HG03439 (cell line): Measurements from ENCODE around the gene ATP11A.
"Not testable (repeated sequence)": the region's sequence is repeated elsewhere in the genome, so short reads cannot be mapped to it uniquely, and the experiment has no call there.

Source experiments
- ATAC-seq: cut with Tn5 transposase; IDR thresholded peaks from one replicate; pipeline ENCODE4 v1.9.1; 2021; ENCODE audit warnings: mild to moderate bottlenecking, moderate library complexity; ENCODE audit not compliant: unreplicated experiment

ATP11A gene

GRCh38 chr13:112669881-112670499, 19.8 kb upstream of the ATP11A start:
- no peak for ATAC-seq

GRCh38 chr13:112670864-112671263, 19.0 kb upstream of the ATP11A start:
- no peak for ATAC-seq

GRCh38 chr13:112671359-112671758, 18.5 kb upstream of the ATP11A start:
- ATAC-seq, result no peak

- no peak for ATAC-seq
These were observed 17.1 kb upstream of the ATP11A start for GRCh38 chr13:112672651-112673284.

- no peak for ATAC-seq
These were observed 15.1 kb upstream of the ATP11A start for GRCh38 chr13:112674412-112675365.

- no peak for ATAC-seq
These were observed 14.5 kb upstream of the ATP11A start for GRCh38 chr13:112675366-112675756.

GRCh38 chr13:112677421-112677962, 12.3 kb upstream of the ATP11A start:
- not testable (repeated sequence) for ATAC-seq

GRCh38 chr13:112679381-112679780, 10.5 kb upstream of the ATP11A start:
- ATAC-seq, result no peak

- no peak for ATAC-seq
These were observed 9.7 kb upstream of the ATP11A start for GRCh38 chr13:112679932-112680677.

- ATAC-seq, result no peak
These were observed 9.0 kb upstream of the ATP11A start for GRCh38 chr13:112680741-112681360.

- no peak for ATAC-seq
These were observed 6.3 kb upstream of the ATP11A start for GRCh38 chr13:112683581-112683980.

GRCh38 chr13:112684071-112684845, 5.6 kb upstream of the ATP11A start:
- no peak for ATAC-seq

GRCh38 chr13:112685189-112685805, 4.5 kb upstream of the ATP11A start:
- ATAC-seq, result not testable (repeated sequence)

GRCh38 chr13:112685896-112686295, 3.9 kb upstream of the ATP11A start:
- no peak for ATAC-seq

GRCh38 chr13:112686364-112686763, 3.5 kb upstream of the ATP11A start:
- ATAC-seq, result no peak

GRCh38 chr13:112686987-112687386, 2.9 kb upstream of the ATP11A start:
- no peak for ATAC-seq

- ATAC-seq, result no peak
These were observed 1.8 kb upstream of the ATP11A start for GRCh38 chr13:112687836-112688559.

GRCh38 chr13:112688560-112689302, 1.1 kb upstream of the ATP11A start:
- no peak for ATAC-seq
